GM21390 (cell line): ENCODE data around the gene EDIL3.
"Not testable (repeated sequence)": the region's sequence is repeated elsewhere in the genome, so short reads cannot be mapped to it uniquely, and the experiment has no call there.

ENCODE experiments used
- ATAC-seq: cut with Tn5 transposase; IDR thresholded peaks from one replicate; pipeline ENCODE4 v1.9.1; 2021; ENCODE audit not compliant: unreplicated experiment

Gene EDIL3

GRCh38 chr5:84085387-84086041 lies 299.2 kb downstream of the EDIL3 start:
- no peak for ATAC-seq

GRCh38 chr5:84080908-84081307 lies 303.8 kb downstream of the EDIL3 start:
- ATAC-seq = no peak

- no peak for ATAC-seq
Observed at GRCh38 chr5:84072339-84072738, 312.3 kb downstream of the EDIL3 start.

GRCh38 chr5:84069608-84070179 lies 315.0 kb downstream of the EDIL3 start:
- no peak for ATAC-seq

DNA sequence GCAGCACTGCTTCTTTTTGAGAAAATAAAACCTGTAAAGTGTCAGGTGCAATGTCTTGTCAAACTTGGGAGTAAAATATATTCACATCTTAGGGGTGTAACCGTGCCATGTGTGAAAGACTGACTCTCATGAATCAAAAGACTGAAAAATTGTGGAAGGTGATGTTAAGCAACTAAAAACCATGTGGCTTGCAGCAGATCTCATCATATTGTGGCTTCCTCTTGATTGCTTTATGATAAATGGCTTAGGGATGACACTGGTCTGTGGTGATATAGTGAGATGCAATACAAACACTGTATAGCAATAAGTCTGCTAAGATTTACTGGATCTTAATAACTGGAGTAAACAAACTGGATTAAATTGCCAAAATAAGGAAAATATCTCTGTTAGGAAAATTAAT lies 321.6 kb downstream of the EDIL3 start:
- ATAC-seq = no peak

DNA sequence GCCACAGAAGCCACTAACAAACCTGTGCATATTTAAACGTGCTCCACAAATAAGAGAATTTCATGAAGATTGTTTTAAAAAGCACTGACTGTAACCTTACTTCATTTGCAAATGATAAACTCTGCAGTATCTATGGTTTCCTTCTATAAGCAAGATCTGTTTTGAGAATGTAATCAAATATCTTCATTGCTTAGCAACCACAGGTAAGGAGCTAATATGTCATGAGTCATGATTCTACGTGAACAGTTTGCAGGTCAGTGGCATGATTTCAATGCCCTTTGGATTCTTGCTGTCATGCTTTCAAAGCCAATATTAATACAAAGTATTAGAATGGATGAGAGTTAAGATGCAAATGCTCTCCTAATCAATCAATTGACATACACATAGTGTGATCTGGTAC lies 325.0 kb downstream of the EDIL3 start:
- ATAC-seq = no peak

DNA sequence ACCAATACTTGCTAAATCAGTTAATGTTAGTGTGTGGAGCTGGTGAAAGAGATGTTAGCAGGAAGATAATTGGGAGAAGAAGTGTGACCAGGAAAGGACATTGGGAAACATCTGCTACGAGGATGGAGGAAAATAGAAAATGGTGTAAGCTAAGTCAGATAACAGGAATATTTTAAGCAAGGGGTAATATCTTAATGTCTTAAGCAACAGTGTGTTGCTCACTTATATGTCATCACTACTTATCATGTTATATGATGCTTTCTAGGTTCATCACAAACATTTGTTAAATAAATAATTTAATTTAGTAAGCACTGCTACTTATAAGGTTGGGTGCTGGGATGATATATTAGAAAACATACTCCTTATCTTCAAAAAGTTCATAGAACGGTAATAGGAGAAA lies 326.1 kb downstream of the EDIL3 start:
- no peak for ATAC-seq

DNA sequence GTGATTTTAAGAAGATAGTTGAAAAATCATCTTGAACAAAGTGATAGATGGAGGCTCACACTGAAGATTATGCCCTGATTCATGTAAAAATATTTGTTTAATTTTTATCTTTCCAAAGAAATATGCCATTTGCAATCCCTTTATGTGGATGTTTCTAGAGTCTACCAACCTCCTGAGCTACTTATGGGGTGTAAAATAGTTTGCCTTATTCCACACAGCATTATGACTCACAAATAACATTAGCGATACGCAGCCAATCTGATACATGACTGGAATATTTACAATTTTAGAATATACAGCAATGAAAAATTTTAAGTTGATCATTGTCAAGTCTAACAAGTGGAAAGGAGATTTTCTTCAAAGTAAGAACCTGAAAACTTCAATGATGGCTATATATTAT lies 327.5 kb downstream of the EDIL3 start:
- ATAC-seq = no peak

DNA sequence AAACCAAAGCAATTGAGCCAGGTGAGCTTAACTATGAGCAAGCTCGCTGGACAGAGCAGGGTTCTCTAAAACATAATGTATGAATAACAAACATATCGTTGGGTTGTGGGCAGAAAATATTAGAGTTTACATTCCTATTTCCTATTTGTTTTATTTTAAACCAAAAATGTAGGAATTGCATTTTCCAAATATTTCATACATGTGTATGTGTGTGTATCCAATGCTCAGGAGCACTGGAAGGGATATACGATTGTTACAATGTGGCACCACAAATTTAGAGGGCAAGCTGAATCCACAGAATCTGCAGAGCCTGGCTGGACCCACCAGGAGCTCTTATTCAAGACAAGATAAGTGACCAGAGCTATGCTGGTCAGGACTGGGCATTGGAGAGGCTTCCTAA lies 338.7 kb downstream of the EDIL3 start:
- no peak for ATAC-seq

GRCh38 chr5:84036842-84037241 lies 347.8 kb downstream of the EDIL3 start:
- no peak for ATAC-seq

DNA sequence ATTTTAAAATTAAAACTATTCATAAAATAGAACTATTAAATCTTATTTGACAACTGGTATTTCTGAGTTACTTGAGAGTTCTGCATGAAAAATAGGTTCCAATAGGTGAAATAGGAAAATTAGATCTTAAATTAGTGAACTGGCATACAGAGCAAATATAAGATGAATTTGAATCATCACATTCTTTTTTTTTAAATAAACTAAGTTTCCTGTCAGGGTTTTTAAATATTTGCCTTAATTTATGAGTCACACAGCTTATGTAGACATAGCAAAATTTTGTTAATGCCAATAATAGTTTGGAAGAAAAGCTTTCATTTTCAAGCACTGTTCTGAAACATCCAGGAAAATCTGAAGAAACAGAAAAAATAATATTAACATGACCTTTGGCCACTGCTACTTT lies 352.4 kb downstream of the EDIL3 start:
- no peak for ATAC-seq

GRCh38 chr5:84028093-84028492 lies 356.6 kb downstream of the EDIL3 start:
- no peak for ATAC-seq

DNA sequence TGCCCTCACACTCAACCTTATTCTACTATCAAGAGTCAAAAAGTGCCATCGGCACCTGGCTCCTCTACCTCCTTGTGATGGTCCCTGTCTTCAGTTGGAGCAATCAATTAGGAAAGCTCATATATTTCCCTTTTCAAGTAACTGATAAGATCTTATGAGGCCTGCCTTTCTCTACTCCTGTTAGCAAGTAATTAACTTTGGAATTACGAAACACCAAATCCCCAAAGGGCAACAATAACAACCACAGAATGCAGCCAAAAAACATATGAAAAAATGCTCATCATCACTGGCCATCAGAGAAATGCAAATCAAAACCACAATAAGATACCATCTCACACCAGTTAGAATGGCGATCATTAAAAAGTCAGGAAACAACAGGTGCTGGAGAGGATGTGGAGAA lies 366.2 kb downstream of the EDIL3 start:
- ATAC-seq = not testable (repeated sequence)

DNA sequence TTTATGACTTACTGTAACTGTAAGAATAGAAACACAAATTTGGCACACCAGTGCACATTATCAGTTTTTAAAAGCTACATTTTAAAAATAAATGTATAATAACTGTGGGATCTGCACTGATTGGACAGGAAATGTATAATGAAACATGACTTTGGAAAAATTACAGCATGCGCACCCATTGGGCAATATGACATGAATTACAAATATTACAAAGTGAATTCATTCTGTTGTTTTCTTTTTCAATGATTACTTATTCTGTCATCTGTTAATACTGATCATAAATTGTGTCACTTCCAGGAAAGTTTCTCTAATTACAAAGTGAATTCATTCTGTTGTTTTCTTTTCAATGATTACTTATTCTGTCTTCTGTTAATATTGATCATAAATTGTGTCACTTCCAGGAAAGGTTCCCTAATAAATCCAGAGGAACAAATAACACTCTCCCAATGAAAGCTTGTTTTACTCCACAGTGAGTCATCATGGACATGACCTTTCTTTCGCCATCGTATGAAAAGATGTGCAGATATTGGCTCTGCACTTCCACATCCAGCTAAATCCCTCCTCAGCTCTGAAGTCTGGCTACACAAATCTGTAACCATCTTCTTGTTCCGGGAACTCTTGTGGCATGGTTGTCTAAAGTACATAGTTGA lies 367.0 kb downstream of the EDIL3 start:
- ATAC-seq = no peak

- ATAC-seq = no peak
Observed at GRCh38 chr5:84016085-84016484, 368.6 kb downstream of the EDIL3 start.

GRCh38 chr5:84014966-84015365 lies 369.7 kb downstream of the EDIL3 start:
- no peak for ATAC-seq

GRCh38 chr5:83993803-83994202 lies 390.9 kb downstream of the EDIL3 start:
- ATAC-seq = no peak

DNA sequence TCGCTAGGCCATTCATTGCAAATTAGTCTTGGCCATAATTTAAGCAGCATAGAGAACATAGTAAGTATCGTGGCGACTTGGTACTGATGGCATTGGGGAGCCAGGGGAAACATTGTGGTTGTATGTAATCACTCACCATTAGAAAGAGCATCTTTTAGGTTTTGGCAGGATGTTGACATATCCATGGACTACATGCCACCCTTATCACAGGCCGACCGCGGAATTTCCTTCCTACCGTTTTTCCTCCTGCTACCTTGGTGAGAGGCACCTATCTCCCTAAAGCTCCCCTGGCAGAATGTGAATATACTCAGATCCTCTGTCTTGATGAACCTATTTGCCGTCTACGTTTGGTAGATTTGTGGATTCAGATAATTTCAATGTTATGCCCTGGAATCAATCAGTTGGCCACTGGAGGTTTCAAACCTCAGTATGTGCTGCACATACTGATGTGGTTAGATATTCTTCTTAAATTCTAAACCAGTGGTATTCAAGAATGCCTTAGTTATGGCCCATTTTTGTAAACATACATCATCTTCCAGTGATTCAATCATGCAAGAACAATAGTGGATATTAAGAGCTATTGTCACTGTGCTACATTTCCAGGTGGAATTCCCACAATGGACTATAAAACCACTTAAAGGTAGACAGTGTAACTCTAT lies 393.0 kb downstream of the EDIL3 start:
- no peak for ATAC-seq

- ATAC-seq = no peak
Observed at GRCh38 chr5:83988293-83988685, 396.4 kb downstream of the EDIL3 start.

GRCh38 chr5:83987513-83988292 lies 397.0 kb downstream of the EDIL3 start:
- no peak for ATAC-seq

GRCh38 chr5:83983852-83984251 lies 400.8 kb downstream of the EDIL3 start:
- ATAC-seq = no peak
